Measurements from ENCODE around the gene TPCN2.
"Not testable (repeated sequence)": the region's sequence is repeated elsewhere in the genome, so short reads cannot be mapped to it uniquely, and the experiment has no call there.

The TPCN2 gene

GRCh38 chr11:69074375-69075140, 25.8 kb downstream of the TPCN2 start:
- TF ChIP-seq CTCF (IDR thresholded peaks at IDR 0.05; ENCODE audit: borderline replicate concordance, insufficient read depth, low read depth, low read length) = no peak
- no peak overlapping the region for H3K4me3 ChIP-seq (ENCODE audit: low read depth, low read length)

- TF ChIP-seq CTCF (IDR thresholded peaks at IDR 0.05; ENCODE audit: borderline replicate concordance, insufficient read depth, low read depth, low read length) = no peak
- no peak overlapping the region for H3K4me3 ChIP-seq (ENCODE audit: low read depth, low read length)
These were observed 26.8 kb downstream of the TPCN2 start for GRCh38 chr11:69075421-69076128.

DNA sequence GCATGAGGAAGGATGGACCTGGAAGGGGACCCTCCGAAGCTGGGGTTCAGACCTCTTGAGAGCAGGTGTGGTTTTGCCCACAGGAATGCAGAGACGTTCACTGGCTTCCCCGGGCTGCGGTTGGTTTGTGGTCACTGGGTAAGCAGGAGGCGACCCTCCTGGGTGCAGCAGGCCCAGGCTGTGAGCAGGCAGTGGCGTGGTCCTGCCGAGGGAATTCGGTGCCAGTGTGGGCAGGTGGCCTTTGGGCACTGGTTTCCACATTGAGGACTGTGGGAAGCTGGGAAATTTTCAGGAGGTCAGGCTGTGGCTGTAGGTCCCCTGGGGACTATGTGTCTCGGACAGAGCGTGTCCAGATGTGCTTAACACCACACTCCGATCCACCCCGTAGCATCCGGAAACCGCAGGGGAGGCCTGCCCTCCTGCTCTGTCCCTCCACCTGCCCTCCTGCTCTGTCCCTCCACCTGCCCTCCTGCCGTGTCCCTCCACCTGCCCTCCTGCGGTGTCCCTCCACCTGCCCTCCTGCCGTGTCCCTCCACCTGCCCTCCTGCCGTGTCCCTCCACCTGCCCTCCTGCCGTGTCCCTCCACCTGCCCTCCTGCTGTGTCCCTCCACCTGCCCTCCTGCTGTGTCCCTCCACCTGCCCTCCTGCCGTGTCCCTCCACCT, 27.5 kb downstream of the TPCN2 start:
- H3K4me3 ChIP-seq (ENCODE audit: low read depth, low read length) = no peak overlapping the region
- TF ChIP-seq CTCF (IDR thresholded peaks at IDR 0.05; ENCODE audit: borderline replicate concordance, insufficient read depth, low read depth, low read length) = no peak

DNA sequence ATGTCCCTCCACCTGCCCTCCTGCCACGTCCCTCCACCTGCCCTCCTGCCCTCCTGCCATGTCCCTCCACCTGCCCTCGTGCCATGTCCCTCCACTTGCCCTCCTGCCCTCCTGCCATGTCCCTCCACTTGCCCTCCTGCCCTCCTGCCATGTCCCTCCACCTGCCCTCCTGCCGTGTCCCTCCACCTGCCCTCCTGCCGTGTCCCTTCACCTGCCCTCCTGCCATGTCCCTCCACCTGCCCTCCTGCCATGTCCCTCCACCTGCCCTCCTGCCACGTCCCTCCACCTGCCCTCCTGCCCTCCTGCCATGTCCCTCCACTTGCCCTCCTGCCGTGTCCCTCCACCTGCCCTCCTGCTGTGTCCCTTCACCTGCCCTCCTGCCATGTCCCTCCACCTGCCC, 28.2 kb downstream of the TPCN2 start:
- not testable (repeated sequence) for H3K4me3 ChIP-seq (ENCODE audit: low read depth, low read length)

GRCh38 chr11:69078508-69078907, 29.8 kb downstream of the TPCN2 start:
- H3K4me3 ChIP-seq (ENCODE audit: low read depth, low read length) = no peak overlapping the region
- no peak for TF ChIP-seq CTCF (IDR thresholded peaks at IDR 0.05; ENCODE audit: borderline replicate concordance, insufficient read depth, low read depth, low read length)

- no peak overlapping the region for H3K4me3 ChIP-seq (ENCODE audit: low read depth, low read length)
- no peak for TF ChIP-seq CTCF (IDR thresholded peaks at IDR 0.05; ENCODE audit: borderline replicate concordance, insufficient read depth, low read depth, low read length)
These were observed 30.3 kb downstream of the TPCN2 start for GRCh38 chr11:69078930-69079605.

GRCh38 chr11:69079661-69080256, 31.0 kb downstream of the TPCN2 start:
- TF ChIP-seq CTCF (IDR thresholded peaks at IDR 0.05; ENCODE audit: borderline replicate concordance, insufficient read depth, low read depth, low read length) = no peak
- no peak overlapping the region for H3K4me3 ChIP-seq (ENCODE audit: low read depth, low read length)

All from GM12875 (cell line).